HG03432 (cell line): ENCODE results near the gene TBX6.

ENCODE experiments used
- ATAC-seq: cut with Tn5 transposase; IDR thresholded peaks from one replicate; pipeline ENCODE4 v1.9.1; 2021; ENCODE audit warnings: mild to moderate bottlenecking, moderate library complexity; ENCODE audit not compliant: unreplicated experiment

Gene TBX6

DNA sequence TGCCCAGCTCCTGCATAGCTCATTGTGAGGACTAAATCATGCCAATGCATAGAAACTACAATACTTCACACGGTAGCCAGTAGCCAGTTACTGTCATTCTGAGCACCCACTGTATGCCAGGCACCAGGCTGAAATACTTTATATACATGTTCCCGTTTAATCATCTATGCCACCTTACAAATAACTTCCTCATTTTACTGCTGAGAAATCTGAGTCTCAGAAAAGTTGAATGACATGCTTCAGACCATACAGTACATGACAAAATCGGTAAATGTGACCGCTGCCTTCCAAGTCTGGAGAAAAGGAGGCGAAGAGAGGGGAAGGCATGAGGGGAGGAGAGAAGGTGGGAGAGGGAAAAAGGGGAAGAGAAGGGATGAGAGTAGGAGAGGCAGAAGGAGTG lies 51.5 kb downstream of the TBX6 start:
- ATAC-seq, result no peak
